Stimulated activated CD4-positive, alpha-beta T cell treated with anti-CD3 and anti-CD28 coated beads, Interleukin-12 subunit alpha, Interleukin-12 subunit beta, amount 100 ng/mL, for 48 hours (primary cell): ENCODE measurements around the gene LMO7.
"Not testable (repeated sequence)": the region's sequence is repeated elsewhere in the genome, so short reads cannot be mapped to it uniquely, and the experiment has no call there.

Experiments
- DNase-seq, 3 donors: peaks; one replicate each; pipeline ENCODE4 v3.0.0-alpha.2; 2020; ENCODE audit warnings: low read depth in 2 of 3, low spot score in 1 of 3

LMO7 gene

DNA sequence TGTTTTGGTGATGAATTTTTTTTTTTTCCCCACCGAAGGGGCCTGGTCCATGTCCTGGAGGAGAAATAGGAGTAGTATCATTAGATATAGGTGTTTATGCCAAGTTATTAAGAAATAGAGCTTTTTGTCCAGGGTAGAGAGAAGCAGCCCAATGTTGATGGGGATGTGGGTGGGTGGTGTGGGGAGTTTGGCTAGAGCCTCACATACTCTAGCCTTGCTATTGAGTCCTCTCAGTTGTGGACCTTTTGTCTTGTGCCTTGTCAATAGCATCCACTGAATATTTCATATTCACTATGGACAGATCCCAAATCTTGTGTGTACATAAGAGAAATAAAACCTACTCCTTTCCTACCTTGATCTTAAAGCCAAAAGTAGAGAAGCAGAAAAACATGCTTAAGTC lies 134.0 kb downstream of the LMO7 start:
- no peak for DNase-seq

DNA sequence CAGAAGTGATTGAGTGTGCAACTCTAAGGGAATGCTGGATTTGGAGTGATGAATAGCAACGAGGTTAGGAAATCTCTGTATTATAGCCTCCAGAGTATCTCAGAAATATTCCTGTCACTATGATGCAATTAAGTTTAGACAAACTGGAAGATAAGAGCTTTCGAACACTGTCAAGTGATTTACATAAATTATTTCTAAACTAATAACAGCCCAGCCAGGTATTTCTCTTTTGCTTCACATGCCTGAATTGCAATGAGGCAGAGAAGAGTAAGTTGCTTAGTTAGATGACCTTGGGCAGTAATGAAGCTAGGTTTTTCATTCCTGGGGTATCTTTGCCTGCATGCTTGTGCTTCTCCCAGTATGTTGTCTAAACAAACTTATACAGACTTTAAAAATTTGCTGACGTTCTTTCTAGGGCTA lies 134.5 kb downstream of the LMO7 start:
- no peak for DNase-seq

DNA sequence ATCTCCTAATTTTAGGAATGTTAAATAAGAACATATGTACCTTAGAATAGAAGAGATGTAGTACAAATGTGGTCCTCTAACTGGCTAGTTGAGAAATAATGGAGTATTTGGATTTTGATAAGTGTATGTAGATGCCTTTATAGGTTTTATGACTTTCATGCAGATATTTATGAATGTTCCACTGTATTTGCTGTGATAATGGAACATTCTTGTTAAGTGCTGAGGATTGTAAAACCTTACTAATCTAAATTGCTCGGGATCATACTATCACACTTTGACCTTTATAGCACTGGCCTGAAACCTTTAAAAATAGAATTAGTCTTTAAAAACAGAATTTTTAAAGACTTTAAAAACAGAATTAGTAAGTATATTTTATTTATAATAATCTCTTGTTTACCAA lies 135.1 kb downstream of the LMO7 start:
- DNase-seq = no peak

DNA sequence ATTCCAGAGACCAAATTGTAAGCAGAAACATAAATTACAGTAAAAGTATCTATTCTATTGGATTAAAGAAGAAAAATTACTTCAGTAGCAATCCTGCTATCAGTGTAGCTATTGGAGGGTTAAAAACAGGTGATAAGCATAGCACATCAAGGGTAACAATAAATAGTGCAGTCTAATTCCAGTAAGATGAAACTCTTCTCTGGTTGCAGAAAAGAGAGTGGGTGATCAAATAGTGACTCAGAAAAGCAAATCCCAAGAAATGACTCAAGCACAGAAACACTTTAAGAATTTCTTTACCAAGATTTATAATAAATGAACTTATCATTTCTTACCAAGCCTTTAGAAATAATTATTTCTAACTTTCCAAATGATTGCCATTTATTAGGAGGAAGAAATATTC lies 135.7 kb downstream of the LMO7 start:
- DNase-seq = no peak

DNA sequence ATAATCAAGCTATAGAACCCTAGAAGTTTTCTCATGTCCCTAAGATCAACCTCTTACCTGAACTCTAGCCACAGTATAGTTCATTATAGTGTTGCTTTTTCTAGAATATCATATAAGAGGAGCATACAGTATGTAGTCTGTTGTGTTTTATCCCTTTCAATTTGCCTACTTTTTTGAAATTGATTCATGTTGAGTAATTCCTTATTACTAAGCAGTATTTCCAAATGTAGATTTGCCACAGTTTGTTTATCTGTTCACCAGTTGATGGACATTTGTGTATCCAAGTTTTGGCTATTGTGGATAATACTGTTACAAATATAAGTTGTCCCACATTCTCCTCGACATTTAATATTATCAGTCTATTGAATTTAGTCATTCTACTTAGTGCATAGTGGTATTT lies 138.0 kb downstream of the LMO7 start:
- DNase-seq = no peak

DNA sequence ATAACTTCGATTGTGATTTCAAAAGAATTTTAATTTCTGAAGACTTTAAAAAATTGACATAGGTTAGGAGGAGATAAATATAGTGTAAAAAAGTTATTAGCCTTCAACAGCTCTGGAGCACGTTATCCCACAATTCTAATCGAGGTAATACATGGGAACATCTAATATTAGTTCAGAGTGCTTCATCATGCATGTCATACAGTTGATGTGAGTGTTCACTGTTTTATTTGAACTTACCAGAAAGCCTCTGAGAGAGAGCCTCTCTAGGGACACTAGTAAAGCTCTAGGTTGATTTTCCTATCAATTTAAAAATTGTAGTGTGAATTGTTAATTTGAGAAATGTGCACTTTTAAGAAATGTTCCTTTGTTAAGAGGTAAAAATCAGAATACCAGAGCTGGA lies 140.4 kb downstream of the LMO7 start:
- no peak for DNase-seq

DNA sequence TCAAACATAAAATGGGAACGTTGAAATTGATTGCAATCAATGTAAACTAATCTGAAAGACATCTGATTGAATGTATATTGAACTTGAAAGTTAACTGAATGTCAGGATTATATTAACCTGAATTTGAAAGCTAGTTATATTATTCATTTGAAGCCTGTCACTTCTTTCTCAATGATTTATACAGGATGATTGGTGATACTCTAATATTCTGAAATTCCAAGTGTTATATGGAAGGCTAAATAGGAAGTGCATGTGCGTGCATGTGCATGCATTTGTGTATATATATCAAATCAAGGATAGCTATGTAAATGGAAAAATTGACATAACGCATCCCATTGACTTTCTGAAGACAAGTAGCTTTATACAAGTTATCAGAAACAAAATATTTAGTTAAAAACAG lies 143.3 kb downstream of the LMO7 start:
- no peak for DNase-seq

DNA sequence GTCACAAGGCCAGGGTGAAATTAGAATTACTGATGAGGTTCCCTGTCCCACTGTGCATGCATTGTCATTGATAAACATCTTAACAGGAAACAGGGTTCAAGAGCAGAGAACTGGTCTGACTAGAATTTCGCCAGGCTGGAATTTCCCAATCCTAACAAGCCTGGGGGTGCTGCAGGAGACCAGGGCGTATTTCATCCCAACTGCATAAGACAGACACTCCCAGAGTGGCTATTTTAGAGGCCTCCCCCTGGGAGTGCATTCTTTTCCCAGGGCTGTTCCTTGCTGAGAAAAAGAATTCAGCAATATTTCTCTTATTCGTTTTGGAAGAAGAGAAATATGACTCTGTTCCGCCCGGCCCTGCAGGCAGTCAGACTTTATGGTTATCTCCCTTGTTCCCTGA lies 144.0 kb downstream of the LMO7 start:
- DNase-seq = not testable (repeated sequence)

DNA sequence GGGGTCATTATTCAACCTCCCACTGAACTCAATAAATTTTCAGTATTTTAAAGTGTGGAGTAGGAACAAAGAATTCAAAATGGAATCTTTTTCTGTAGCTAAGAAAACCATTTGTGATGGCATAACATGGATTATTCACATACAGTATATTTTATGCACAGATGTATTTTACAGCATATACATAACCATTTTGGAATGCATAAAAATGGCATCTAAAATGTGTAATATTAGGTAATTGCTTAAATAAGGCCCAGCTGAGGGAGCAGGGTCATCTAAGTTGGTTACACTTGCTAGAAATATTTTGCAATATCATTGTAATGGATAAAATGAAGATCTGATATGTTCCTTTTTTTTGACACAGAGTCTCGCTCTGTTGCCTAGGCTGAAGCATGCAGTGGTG lies 146.9 kb downstream of the LMO7 start:
- DNase-seq = no peak

DNA sequence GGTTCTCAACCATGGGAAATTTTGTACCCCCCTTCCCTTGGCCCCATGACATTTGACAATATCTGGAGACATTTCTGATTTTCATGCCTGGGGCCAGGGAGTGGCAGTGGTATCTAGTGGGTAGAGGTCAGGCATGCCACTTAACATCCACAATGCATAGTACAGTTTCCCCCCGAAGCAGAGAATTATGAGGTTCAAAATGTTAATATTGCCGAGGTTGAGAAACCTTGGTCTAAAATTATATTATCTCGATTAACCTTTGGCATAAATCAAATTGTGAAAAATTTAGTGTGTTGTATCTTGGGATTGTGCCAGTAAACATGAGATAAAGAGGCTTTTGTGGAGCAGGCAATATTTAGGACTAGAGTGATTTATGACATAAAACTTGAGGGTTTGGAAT lies 147.9 kb downstream of the LMO7 start:
- DNase-seq = no peak

DNA sequence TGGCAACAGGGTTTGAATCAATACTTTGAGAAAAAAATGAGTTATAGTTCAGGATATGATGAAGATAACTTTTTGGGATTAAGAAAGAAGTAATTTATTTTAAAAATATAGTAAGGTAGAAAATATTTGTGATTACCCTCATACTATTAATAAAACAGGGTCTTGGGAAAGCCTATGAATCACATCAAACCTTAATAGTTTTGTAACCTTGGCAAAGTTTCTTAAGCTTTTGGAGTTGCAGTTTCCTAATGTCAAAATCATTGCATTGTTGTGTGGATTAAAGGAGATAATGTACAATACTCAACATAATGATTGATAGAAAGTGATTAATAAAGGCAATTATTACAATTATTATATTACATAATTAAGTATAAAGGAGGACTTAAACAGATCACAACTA lies 149.0 kb downstream of the LMO7 start:
- no peak for DNase-seq

DNA sequence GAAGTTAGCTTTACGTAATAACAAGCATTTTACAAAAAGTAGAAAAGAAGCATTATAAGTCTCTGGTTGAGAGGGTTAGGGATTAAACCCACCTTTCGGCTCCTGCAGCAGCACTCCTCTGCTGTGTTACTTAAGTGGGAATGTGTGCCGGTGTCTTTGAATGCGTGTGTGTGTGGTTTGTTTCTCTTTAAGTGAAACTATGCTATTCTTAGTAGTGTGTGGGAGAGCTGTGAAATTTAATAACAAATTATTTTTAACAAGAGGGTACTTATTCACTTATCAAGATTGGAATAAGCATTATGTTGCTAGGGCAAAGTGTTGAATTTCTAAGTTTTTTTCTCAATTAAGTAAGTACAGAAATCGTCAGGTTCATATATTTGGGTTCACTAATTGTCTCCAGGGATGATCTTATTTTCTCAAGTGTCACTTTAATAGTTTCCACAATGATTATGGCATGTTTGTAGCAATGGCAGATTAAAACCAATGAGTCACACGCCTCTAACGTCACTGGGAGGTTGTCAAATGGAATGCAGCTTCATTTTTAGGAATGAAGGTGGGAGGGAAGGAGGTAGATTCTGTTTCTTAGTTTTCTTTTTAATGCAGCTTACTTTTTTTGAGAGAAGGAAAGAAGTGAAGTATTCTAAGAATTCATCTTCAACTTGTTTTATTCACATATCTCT lies 151.3 kb downstream of the LMO7 start:
- no peak for DNase-seq

DNA sequence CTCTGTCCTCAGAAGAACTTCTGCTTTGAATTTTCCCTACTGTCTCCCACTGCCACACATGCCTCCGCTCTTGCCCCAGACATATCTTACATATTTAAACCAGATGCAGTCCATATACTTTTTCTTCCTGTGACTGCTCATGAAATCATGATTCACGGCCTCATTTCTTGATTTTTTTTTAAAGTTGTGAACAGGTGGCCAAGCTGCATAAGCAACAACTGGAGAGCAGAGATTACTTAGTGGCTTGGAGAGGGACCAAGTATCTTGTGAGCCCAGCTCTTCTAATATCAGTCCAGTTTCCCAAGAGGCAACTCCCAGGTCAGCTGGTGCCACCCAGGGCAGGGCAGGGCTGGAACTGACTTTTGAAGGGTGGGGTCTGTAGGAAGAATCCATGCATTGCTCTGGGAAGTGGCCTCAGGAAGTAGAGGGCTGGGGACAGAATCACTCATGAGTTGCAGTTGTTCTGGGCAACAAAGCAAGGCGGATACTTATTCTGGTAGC lies 152.4 kb downstream of the LMO7 start:
- no peak for DNase-seq

DNA sequence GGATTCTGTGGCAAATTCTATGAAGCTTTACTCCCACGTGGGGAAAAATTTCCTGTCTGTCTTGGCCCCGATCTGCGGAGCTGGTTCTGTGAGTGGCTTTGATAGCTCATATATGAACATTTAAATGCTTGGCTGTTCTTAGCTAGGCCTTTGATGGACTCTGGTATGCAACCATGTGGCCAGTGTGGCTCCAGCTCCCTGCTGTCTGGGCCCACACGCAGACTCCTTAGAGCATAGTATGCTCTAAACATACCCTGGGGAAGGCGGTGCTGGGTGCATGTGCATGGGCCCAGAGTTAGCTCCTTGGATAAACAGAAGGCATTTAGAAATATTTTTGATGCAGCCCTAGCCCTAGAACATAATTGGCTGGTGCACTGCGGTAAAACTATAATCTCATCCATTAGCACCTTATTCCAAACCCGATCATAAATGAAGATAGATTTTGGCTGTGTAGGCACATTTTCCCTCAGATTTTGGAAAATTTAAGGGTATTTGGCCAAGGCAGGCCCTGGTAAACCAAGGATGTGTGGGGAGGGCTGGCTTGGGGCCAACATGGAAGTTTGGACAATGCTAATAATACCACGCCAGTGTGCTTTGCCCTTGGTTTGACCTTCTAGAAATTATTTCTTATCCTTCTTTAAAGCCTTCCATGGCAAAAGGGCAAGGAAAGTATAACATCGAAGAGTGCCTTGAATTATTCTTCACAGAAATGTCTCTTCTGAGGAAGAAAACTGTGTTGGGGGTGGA lies 153.5 kb downstream of the LMO7 start:
- DNase-seq = no peak

DNA sequence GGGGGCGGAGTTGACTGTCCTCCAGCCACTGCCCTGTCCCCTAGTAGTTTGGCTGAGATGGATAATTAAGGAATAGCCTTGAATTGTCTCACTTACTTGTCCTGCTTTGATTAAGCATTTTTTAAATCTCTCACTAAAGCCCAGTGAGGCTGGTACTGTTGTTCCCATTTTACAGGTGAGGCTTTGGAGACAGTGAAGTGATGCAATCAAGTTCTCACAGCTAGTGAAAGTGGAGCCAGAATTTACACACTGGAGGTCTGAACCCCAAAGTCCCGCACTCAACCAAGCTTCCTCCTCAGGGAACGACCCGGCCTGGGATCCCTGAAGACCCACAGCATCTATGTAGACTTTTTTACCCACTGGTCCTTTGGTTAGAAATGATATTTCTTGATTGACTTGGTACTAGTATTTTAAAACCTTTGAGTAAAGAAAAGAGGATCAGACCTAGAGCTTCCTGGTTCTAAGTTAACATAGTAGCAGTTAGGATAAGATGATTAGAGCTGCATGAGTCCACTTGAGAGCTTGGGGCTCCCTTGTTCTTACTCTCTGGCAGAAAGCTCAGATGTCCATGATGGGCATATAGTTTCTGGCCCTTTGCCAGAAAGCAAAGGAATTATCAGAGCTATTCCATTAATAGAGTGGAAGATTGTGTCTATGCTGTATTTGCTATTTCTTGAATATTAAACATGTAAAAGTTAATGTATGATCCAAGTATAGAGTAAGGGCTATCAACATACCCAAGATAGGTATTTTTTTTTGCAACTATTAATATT lies 154.3 kb downstream of the LMO7 start:
- DNase-seq = no peak

DNA sequence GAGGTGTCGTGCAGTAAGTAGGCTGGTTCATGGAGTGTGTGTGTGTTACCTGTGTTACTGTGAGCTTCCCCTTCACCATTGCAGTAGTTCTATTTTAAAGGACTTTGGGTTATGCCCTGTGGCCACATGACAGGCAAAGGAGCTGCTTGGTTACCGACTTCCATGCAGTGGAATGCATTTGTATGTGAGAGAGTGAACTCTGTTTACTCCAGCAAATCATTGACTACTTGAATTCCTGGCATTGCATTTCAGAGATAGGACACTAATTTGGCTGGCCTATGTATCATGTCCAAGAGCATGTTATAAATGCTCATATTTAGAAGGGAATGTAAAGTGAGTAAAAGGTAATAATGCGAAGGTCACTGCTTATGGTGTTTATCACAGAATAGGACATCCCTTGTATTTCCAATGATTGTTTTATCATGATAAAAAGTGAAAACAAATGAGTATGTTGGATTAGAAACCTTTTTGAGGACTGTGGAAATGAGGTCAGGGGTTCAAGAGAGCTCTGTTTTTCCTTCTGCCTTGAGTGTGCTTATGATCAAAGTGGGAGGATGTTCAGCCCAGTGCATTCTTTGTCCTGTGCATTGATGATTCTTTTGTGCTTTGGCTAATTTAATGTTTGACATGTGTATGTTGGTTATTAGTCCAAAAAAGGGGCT lies 156.5 kb downstream of the LMO7 start:
- no peak for DNase-seq

DNA sequence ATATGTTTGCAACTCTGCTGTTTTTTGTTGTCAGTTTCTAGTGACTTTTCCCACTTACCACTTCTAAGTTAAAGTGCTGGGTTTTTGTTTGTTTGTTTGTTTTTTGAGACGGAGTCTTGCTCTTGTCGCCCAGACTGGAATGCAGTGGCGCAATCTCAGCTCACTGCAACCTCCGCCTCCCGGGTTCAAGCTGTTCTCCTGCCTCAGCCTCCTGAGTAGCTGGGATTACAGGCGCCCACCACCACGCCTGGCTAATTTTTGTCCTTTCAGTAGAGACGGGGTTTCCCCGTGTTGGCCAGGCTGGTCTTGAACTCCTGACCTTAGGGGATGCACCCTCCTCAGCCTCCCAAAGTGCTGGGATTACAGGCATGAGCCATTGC lies 157.0 kb downstream of the LMO7 start:
- not testable (repeated sequence) for DNase-seq

DNA sequence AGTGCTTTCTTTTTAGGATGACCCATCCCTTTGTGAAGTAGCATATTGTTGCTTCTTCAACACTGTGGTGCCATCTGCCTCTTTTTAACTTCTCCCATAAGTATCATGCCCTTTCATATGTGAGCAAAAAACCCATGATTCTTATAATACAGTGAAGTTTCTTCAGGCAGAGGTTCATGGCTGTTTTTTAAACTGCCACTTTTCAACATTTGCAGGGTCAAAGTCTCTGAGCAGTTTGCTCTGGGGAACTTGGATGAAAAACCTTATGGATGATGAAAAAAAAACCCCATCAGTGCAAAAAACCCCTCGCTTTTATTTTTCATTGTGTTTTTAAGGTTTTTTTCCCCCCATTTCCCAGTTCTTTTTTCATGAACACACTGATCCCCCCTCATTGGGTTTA lies 158.5 kb downstream of the LMO7 start:
- DNase-seq = no peak

DNA sequence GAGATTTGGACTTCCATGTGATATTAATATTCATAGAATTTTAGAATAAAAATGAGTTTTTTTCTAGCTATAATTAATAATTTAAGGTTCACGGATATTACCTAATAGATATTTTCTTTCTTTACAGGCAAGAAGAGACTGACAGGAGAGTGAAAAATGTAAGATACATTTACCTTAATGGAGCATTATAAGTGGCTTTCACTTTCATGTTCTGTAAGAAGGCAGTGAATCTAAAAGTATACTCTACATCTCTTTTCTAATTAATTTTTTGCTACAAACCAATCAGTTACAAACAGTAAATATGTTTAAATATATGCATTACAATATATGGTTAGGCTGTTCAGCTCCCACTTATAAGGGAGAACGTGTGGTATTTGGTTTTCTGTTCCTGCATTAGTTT lies 159.1 kb downstream of the LMO7 start:
- DNase-seq = no peak

DNA sequence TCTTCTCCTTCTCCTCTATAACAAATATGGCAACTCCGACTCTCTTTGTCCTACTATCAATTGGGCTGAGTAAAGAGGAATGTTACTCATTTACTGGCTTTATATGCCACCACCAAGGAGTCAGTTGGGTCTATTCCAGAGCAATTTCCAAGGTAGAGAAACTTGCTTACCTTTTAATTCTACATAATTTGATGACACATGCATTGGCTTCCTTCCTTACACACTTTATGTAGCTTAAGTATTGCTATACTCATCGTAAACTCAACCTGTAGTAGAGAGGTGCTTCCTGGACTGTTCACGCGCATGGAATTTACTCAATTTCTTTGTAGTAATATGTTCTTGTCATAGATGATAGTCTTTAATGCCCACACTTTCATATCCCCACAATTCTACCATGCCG lies 160.7 kb downstream of the LMO7 start:
- no peak for DNase-seq

DNA sequence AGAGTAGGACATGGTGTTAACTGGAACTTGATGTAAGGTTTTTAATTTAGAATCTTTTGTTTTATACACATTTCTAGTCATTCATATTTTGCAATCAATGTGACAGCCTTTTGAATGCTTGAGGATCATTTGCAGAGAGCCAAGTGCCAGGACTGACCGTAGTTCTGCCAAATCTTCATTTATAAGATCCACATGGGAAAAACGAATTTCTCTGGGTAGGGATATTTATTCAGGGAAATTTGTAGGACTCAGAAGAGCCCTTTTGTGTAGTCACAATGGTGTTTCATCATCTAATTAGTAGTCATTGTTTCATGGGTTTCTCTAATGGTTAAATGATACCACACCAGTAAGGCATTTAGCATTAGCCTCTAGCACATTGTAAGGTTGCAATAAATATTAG lies 161.1 kb downstream of the LMO7 start:
- no peak for DNase-seq

DNA sequence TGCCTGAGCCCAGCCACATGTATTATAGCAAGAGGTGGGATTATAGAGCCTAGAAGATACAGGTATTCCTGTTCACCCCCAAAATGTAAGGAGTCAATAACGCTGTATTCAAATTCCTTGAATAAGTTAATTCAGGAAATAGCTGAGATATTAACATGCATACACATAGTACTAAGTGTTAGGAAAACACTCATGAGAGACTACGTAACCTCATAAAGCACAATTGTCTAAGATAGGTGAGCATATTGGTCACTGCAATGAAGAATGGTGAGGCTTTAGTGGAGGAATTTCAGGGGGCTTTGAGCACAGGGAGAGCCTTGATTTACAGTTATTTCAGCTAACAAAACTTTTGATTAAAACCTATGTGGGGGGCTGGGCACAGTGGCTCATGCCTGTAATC lies 161.6 kb downstream of the LMO7 start:
- no peak for DNase-seq
